Measurements from ENCODE around the gene MRPL36. TPM values are rescaled to one million over a fixed set of nuclear protein-coding genes. Genes with fewer than 3 reads are reported as not detected.

The MRPL36 gene
- total RNA-seq, 1 donor from 2014 or later, result 31.1 TPM

DNA sequence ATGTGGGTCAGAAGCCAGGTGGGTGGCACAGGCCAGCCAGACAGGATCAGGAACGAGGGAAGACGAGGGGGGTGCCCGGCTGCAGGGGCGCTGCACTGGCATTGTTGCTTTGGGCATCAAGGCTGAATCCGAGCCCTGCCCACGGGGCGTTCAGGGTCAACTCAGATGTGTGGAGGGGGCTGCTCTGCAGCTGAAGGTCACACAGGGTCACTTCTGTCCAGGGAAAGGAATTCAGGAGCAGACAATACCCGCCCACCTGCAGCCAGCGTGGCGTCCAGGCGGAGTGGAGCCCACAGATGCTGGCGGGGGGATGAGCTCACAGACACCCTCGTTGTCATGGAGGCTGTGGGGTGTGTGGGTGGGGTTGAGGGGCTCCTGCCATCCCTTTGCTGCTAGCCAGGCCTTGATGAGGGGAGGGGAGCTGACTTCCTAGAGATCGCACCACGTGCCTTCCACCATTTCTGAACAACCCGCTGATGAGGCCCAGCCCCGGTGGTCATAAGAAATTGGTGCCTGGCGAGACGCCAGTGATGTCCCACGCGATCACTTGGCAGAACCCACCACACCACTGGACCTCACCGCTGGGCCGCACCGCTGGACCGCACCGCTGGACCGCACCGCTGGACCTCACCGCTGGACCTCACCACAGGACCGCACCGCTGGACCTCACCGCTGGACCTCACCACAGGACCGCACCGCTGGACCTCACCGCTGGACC, 31.2 kb downstream of the MRPL36 start:
- DNase-seq (ENCODE audit: low spot score) (no peak), ATAC-seq (no peak)

DNA sequence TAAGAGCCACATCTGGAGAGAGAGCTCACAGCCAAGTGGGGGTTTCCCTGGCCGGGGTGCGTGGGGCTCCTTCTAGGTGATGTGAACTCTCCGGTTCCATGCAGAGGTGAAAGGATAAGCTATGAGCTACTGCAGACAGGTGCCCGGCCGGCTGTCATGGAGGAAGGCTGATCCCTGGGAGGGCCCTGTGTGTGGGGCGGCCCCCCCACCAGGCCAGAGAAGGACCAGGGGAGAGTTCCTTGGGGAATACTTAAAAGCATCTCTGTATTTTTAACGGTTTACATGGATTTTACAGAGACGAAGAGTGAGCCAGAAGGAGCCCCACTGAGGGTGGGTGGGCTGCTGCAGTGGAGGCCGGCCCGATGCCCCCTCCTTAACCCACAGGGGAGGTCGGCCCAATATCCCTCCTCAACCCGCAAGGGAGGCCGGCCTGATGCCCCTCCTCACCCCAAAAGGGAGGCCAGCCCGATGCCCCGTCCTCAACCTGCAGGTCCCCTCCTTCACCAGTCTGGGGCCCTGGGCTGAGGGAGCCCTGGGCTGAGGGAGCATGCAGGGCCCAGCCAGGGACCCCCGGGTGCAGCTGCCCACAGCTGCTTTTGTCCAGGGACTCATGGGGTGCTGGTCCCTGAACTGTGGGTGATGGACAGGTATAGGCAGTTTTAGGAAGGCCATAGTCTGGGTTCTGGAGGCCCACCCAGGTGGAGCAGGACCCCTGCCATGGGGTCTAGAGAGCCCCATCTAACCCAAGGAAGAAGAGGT, 31.9 kb downstream of the MRPL36 start:
- ATAC-seq, result no peak
- no peak for DNase-seq (ENCODE audit: low spot score)

DNA sequence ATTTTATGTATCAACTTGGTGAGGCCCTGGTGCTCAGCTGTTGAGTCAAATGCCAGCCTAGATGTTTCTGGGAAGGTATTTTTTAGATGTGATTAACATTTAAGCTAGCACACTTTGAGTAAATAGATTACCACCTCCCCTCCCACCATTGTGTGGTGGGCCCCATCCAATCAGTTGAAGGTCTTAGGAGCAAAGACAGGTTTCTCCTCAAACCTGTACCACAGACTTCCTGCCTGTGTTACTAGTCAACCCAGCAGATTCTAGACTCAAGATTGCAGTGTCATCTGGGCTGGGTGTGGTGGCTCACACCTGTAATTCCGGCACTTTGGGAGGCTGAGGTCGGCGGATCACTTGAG, 33.8 kb downstream of the MRPL36 start:
- ATAC-seq, result no peak
- DNase-seq (ENCODE audit: low spot score), result no peak

GRCh38 chr5:1765141-1765879, 34.3 kb downstream of the MRPL36 start:
- DNase-seq (ENCODE audit: low spot score) (no peak), ATAC-seq (no peak)

GRCh38 chr5:1764606-1764960, 35.1 kb downstream of the MRPL36 start:
- no peak for DNase-seq (ENCODE audit: low spot score)
- ATAC-seq, result no peak

DNA sequence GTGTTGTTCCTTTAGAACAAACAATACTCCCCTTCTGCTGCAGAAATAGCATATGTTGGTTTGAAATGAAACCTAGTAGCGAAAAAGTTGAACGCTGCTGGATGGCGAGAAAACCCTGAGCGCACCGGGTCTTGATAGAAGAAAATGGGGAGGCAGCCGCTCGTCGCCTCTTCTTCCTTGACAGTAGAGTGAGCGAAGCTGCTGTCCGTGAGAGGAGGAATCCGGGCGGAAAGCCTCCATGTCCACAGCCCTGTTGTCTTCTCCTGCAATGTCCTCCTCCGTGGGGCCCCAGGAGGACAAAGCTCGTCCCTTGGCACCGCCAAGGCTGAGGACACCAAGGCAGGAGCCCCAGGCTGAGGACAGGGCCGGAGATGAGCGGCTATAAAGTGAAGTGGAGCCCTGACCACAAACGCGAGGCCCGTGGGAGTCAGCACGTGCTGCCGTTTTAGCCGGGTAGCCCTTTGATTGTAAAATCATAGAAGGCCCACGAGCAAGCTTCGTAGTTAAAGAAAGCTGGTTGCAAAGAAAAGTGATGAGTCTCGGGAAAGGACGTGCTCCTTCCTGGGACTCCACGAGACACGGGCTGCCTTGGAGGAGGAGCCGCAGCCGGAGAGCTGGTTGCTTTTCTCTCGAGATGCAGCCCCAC, 35.6 kb downstream of the MRPL36 start:
- ATAC-seq (no peak), DNase-seq (ENCODE audit: low spot score) (peak; percentile 29)

GRCh38 chr5:1763548-1763911, 36.1 kb downstream of the MRPL36 start:
- ATAC-seq (peak; percentile 94), DNase-seq (ENCODE audit: low spot score) (peak; percentile 51)

GRCh38 chr5:1762883-1763547, 36.6 kb downstream of the MRPL36 start:
- DNase-seq (ENCODE audit: low spot score) (no peak), ATAC-seq (no peak)

DNA sequence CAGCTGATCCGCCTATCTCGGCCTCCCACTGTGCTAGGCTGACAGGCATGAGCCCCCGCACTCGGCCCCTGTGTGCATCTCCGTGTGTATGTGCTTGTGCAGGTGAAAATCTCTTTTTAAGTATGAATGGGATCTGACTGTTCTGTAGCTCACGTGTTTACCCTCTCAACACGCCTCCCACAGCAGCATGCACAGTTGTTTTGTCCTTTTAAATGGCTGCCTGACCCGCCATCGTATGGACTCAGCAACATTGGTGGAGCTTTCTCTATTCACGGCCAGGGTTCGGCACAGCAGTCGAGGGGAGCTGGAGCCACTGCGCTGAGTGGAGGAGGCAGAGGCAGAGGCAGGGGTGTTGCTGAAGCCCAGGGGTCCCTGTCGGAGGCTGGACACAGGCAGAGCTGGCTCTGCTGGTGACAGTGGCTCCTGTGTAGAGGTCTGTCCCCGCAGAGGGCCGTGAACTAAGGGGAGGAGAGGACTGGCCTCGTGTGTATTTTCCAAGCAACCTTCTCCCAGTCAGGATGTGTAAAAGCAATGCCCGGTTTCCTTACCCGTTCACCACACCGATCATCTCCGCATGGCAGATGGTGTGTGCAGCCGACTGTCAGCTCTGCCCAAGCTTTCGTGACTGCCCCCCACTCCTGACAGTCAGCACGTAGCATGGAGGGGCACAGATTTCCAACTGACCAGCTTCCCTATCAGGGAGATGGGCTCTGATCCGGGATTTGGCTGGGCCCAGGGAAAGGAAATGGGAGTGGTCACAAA, 37.3 kb downstream of the MRPL36 start:
- ATAC-seq (no peak), DNase-seq (ENCODE audit: low spot score) (peak; percentile 31)

DNA sequence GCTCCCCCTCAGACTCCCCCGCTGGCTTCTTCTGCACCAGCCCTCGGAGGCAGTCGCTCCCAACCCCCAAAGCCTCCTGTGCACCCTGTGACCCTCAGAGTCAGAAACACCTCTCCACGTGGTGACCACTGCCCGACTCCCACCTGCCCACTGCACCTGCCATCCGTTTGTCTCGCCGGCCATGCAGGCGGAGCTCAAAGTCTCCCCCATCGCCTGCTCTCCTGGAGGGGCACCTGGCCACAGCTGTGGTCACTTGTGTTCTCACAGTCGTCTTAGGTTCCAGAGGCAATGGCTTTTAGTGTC, 38.2 kb downstream of the MRPL36 start:
- DNase-seq (ENCODE audit: low spot score) (peak; percentile 29), ATAC-seq (no peak)

DNA sequence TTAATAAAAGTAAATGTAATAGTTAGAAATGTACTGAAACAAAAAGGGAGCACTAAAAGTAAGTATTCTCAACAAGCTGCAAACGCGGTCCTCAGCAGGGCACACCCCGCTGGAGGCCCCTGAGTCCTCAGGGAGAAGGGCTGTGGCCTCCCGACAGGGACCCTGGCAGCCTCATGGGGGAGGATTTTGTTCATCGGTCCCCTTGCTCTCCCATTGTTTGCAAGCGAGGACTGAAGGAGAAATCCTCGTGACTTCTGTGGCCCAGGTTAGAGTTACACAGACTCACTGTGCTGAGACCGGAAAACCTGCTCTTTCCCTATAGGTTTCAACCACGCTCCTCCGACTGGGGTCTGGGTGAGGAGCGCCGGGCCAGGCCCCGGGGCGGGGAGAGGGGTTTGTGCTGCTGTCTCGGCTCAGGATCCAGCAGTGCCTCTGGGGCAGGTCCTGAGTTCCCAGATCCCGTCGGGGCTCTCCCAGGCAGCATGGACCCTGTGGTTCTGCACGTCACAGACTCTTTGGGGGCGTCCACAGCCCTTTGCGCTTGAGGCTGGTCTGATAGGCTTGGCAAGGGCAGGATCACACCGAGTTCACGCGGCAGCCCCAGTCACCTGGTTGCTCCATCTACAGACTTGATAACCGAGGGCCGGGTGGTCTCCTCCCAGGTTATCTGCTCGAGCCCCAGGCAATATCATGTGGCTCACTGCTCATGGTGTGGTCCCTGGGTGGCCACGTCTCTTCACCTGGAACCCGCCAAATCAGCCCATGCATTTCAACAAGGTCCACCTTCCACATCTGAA, 38.8 kb downstream of the MRPL36 start:
- ATAC-seq (no peak), DNase-seq (ENCODE audit: low spot score) (peak; percentile 19)

- DNase-seq (ENCODE audit: low spot score) (no peak), ATAC-seq (no peak)
Observed at GRCh38 chr5:1760231-1760630, 39.4 kb downstream of the MRPL36 start.

DNA sequence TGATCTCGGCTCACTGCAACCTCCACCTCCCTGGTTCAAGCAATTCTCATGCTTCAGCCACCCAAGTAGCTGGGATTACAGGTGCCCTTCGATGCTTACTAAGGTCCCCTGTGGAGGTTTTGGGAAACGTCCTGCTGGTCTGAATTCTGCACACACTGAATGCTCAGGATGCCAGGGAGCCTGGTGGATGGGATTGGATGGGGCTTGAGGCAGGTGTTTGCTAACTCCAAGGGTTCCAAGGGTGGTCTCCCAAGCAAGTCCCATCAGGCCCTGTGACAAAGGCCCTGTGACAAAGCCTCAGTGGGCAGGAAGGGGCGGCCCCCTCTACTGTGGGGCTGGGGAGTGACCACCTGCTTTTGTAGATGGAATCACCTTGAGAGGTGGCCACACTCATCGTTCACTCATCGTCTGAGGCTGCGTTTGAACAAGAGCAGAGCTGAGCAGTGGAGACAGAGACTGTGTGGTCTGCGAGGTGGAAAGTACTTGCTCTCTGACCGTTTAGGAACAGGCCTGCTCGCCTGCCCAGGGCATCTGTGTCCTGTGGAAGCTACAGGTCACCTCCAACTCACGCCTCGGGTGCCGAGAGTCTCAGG, 40.2 kb downstream of the MRPL36 start:
- DNase-seq (ENCODE audit: low spot score) (peak; percentile 26), ATAC-seq (no peak)

GRCh38 chr5:1758574-1758973, 41.1 kb downstream of the MRPL36 start:
- DNase-seq (ENCODE audit: low spot score) (no peak), ATAC-seq (no peak)

- DNase-seq (ENCODE audit: low spot score) (peak; percentile 23), ATAC-seq (no peak)
Observed at GRCh38 chr5:1757511-1757910, 42.1 kb downstream of the MRPL36 start.

DNA sequence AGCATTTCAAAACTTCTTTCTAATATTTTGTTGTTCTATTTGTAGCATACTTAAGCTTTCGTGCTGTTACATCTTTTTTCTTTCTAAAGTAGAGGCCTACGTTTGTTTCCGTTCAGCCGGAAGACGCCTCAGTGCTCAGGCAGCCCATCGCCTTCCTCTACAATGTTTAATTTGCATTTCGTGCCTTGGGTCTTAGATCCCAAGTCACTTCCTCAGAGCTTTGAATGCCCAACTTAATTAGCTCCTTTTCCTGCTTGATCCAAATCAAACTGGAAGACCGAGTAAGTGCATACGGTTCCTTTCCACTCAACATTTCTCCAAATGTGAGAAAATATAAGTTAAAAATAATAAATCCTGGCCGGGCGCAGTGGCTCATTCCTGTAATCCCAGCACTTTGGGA, 43.2 kb downstream of the MRPL36 start:
- no peak for DNase-seq (ENCODE audit: low spot score)
- no peak for ATAC-seq

- DNase-seq (ENCODE audit: low spot score) (peak; percentile 37), ATAC-seq (no peak)
Observed at GRCh38 chr5:1755321-1755949, 44.2 kb downstream of the MRPL36 start.

DNA sequence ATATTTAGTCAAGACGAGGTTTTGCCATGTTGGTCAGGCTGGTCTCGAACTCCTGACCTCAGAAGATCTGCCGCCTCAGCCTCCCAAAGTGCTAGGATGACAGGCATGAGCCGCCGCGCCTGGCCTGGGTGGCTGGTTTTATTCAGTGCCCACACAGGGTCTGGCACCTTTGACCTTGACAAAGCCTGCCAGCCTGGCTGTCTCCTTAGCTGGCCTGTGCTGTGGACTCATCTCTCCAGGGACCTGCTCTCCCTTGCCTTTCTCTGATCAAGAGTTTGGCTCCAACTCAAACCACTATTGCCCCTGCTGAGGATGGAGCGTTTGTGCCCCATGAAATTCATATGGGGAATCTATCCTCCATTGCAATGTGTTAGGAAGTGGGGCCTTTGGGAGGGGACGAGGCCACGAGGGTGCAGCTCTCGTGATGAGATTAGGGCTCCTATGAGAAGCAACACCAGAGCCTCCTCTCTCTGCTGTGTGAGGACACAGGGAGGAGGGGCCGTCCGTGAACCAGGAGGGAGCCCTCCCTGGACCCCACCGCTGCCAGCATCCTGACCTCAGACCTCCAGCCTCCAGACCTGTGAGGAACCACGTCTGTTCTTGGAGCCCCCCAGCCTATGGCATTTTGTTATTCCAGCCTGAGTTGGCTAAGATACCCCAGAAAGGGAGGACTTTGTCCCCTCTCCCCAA, 45.0 kb downstream of the MRPL36 start:
- no peak for ATAC-seq
- peak; percentile 15 for DNase-seq (ENCODE audit: low spot score)

Data from left lobe of liver (tissue), 2 donors.